ENCODE measurements around the gene COX17.

The COX17 gene

GRCh38 chr3:119643528-119643927 is 33.7 kb downstream of the COX17 start:
- DNase-seq (ENCODE audit: low read depth): no peak

GRCh38 chr3:119642746-119643473 is 34.3 kb downstream of the COX17 start:
- DNase-seq (ENCODE audit: low read depth): no peak

GRCh38 chr3:119641416-119641815 is 35.8 kb downstream of the COX17 start:
- DNase-seq (ENCODE audit: low read depth): no peak

- no peak for DNase-seq (ENCODE audit: low read depth)
These were observed 37.5 kb downstream of the COX17 start for GRCh38 chr3:119639494-119640350.

GRCh38 chr3:119637679-119638477 is 39.3 kb downstream of the COX17 start:
- no peak for DNase-seq (ENCODE audit: low read depth)

GRCh38 chr3:119636891-119637611 is 40.2 kb downstream of the COX17 start:
- DNase-seq (ENCODE audit: low read depth): no peak

GRCh38 chr3:119636249-119636648 is 41.0 kb downstream of the COX17 start:
- DNase-seq (ENCODE audit: low read depth): no peak

- no peak for DNase-seq (ENCODE audit: low read depth)
These were observed 41.5 kb downstream of the COX17 start for GRCh38 chr3:119635719-119636118.

- no peak for DNase-seq (ENCODE audit: low read depth)
These were observed 44.4 kb downstream of the COX17 start for GRCh38 chr3:119632829-119633228.

- DNase-seq (ENCODE audit: low read depth): no peak
These were observed 45.0 kb downstream of the COX17 start for GRCh38 chr3:119632216-119632615.

- DNase-seq (ENCODE audit: low read depth): no peak
These were observed 45.7 kb downstream of the COX17 start for GRCh38 chr3:119631516-119631915.

- no peak for DNase-seq (ENCODE audit: low read depth)
These were observed 46.3 kb downstream of the COX17 start for GRCh38 chr3:119630880-119631329.

GRCh38 chr3:119630128-119630879 is 46.9 kb downstream of the COX17 start:
- DNase-seq (ENCODE audit: low read depth): no peak

- DNase-seq (ENCODE audit: low read depth): no peak
These were observed 48.3 kb downstream of the COX17 start for GRCh38 chr3:119628816-119629445.

- no peak for DNase-seq (ENCODE audit: low read depth)
These were observed 48.8 kb downstream of the COX17 start for GRCh38 chr3:119628390-119628789.

GRCh38 chr3:119627461-119627860 is 49.7 kb downstream of the COX17 start:
- DNase-seq (ENCODE audit: low read depth): no peak

- no peak for DNase-seq (ENCODE audit: low read depth)
These were observed 51.0 kb downstream of the COX17 start for GRCh38 chr3:119626196-119626595.

- no peak for DNase-seq (ENCODE audit: low read depth)
These were observed 51.6 kb downstream of the COX17 start for GRCh38 chr3:119625451-119626153.

GRCh38 chr3:119624002-119624720 is 53.0 kb downstream of the COX17 start:
- DNase-seq (ENCODE audit: low read depth): no peak
